ELR (cell line): Measurements from ENCODE around the gene RBM17.

ENCODE experiments used
- DNase-seq: peaks from one replicate; pipeline ENCODE4 v3.0.0-alpha.2; 2015; ENCODE audit warnings: low read depth

RBM17 gene

GRCh38 chr10:6136215-6137201, 47.7 kb downstream of the RBM17 start:
- peak; percentile 94 for DNase-seq

GRCh38 chr10:6138456-6138855, 49.6 kb downstream of the RBM17 start:
- no peak for DNase-seq

- no peak for DNase-seq
Observed at GRCh38 chr10:6139470-6139869, 50.6 kb downstream of the RBM17 start.

GRCh38 chr10:6140141-6140841, 51.5 kb downstream of the RBM17 start:
- no peak for DNase-seq

GRCh38 chr10:6140965-6141295, 52.1 kb downstream of the RBM17 start:
- no peak for DNase-seq

GRCh38 chr10:6141296-6142151, 52.7 kb downstream of the RBM17 start:
- peak; percentile 91 for DNase-seq

- peak; percentile 43 for DNase-seq
Observed at GRCh38 chr10:6142186-6142585, 53.4 kb downstream of the RBM17 start.

- DNase-seq, result no peak
Observed at GRCh38 chr10:6142644-6143043, 53.8 kb downstream of the RBM17 start.

- DNase-seq, result no peak
Observed at GRCh38 chr10:6143181-6143580, 54.3 kb downstream of the RBM17 start.

- DNase-seq, result peak; percentile 89
Observed at GRCh38 chr10:6144406-6145165, 55.8 kb downstream of the RBM17 start.

- peak; percentile 53 for DNase-seq
Observed at GRCh38 chr10:6145166-6145987, 56.5 kb downstream of the RBM17 start.

- no peak for DNase-seq
Observed at GRCh38 chr10:6146013-6146785, 57.4 kb downstream of the RBM17 start.

GRCh38 chr10:6146921-6147320, 58.1 kb downstream of the RBM17 start:
- no peak for DNase-seq

GRCh38 chr10:6148251-6148701, 59.4 kb downstream of the RBM17 start:
- DNase-seq, result no peak

GRCh38 chr10:6148908-6149307, 60.1 kb downstream of the RBM17 start:
- DNase-seq, result no peak

GRCh38 chr10:6151087-6151977, 62.5 kb downstream of the RBM17 start:
- DNase-seq, result peak; percentile 68

GRCh38 chr10:6153845-6154244, 65.0 kb downstream of the RBM17 start:
- no peak for DNase-seq

GRCh38 chr10:6154566-6154965, 65.7 kb downstream of the RBM17 start:
- DNase-seq, result no peak

GRCh38 chr10:6158276-6158675, 69.4 kb downstream of the RBM17 start:
- no peak for DNase-seq
